HepG2 (cell line): Measurements from ENCODE around the gene MFSD2B. TPM values are rescaled to one million over a fixed set of nuclear protein-coding genes. Genes with fewer than 3 reads are reported as not detected.
A peak's percentile ranks its signal among the peaks of the same experiment; 100 is the strongest.

Source experiments
- BRD4 ChIP-seq: sonication (generic); formaldehyde crosslinking; IDR thresholded peaks from 2 replicates; pipeline ENCODE4 v1.4.0; 2020; ENCODE audit warnings: missing genetic modification reagents
- DMAP1 ChIP-seq: IDR thresholded peaks from 2 replicates; pipeline ENCODE4 v1.6.1; 2016
- FOXK1 ChIP-seq: sonication (generic); formaldehyde crosslinking; IDR thresholded peaks from 2 replicates; pipeline ENCODE4 v1.4.0; 2020; ENCODE audit warnings: low read depth, missing genetic modification reagents, borderline replicate concordance
- GFI1 ChIP-seq: sonication (generic); formaldehyde crosslinking; IDR thresholded peaks from 2 replicates; pipeline ENCODE4 v1.5.0; 2020; ENCODE audit warnings: missing genetic modification reagents, mild to moderate bottlenecking, borderline replicate concordance
- PBX3 ChIP-seq: sonication (generic); formaldehyde crosslinking; IDR thresholded peaks from 2 replicates; pipeline ENCODE4 v1.8.1; 2023; ENCODE audit warnings: missing genetic modification reagents, inconsistent platforms, borderline replicate concordance
- REST ChIP-seq, 2 experiments: IDR thresholded peaks; 2 replicates each; pipeline ENCODE4 v1.6.1; 2011 to 2012; ENCODE audit warnings: low read length in 2 of 2, borderline replicate concordance in 1 of 2, low read depth in 1 of 2, mild to moderate bottlenecking in 1 of 2, moderate library complexity in 1 of 2
- RFX3 ChIP-seq: IDR thresholded peaks from 2 replicates; pipeline ENCODE4 v1.6.1; 2016; ENCODE audit warnings: missing biosample characterization, missing genetic modification reagents
- SRF ChIP-seq: IDR thresholded peaks from 2 replicates; pipeline ENCODE4 v1.6.1; 2011; ENCODE audit warnings: mild to moderate bottlenecking, low read depth, low read length, moderate library complexity
- ZFAT ChIP-seq: sonication (generic); formaldehyde crosslinking; conservative IDR thresholded peaks from 2 replicates; pipeline ENCODE4 v1.8.1; 2023; ENCODE audit warnings: missing genetic modification reagents, inconsistent platforms
- ZKSCAN8 ChIP-seq: IDR thresholded peaks from 2 replicates; pipeline ENCODE4 v1.6.1; 2016; ENCODE audit warnings: borderline replicate concordance, missing genetic modification reagents, missing compliant biosample characterization
- ZNF251 ChIP-seq: sonication (generic); formaldehyde crosslinking; IDR thresholded peaks from 2 replicates; pipeline ENCODE4 v1.9.0; 2021; ENCODE audit warnings: mild to moderate bottlenecking, missing genetic modification reagents
- ZNF687 ChIP-seq: sonication (generic); formaldehyde crosslinking; IDR thresholded peaks from 2 replicates; pipeline ENCODE4 v1.5.1; 2020; ENCODE audit warnings: mild to moderate bottlenecking, missing genetic modification reagents, moderate library complexity
- ZNF770 ChIP-seq: sonication (generic); formaldehyde crosslinking; IDR thresholded peaks from 2 replicates; pipeline ENCODE4 v1.5.0; 2020; ENCODE audit warnings: mild to moderate bottlenecking, missing genetic modification reagents
- ZUFSP ChIP-seq: sonication (generic); formaldehyde crosslinking; IDR thresholded peaks from 2 replicates; pipeline ENCODE4 v1.9.0; 2021; ENCODE audit warnings: missing genetic modification reagents, mild to moderate bottlenecking, borderline replicate concordance
- polyA plus RNA-seq, 8 experiments: library from polyadenylated mRNA; depleted of rRNA in 3 of 8; stranded (reverse) in 7 of 8; unstranded in 1 of 8; fragments of >200 nt; fragmentation: Illumina TruSeq in 4 of 8; extraction: Trizol in 4 of 8; gene quantifications; 2 replicates each; pipeline versions ENCODE4 v1.2.1 to v1.2.3, GENCODE V29; 2011 to 2016; ENCODE audit warnings: low read depth in 4 of 8, missing spikeins in 1 of 8, mixed read lengths in 1 of 8; ENCODE audit not compliant: insufficient read depth in 1 of 8
- total RNA-seq, 5 experiments: library from RNA; depleted of rRNA; stranded (reverse); fragments of >200 nt; fragmentation: Illumina TruSeq; extraction: Trizol; gene quantifications; 2 replicates each; pipeline ENCODE4 v1.2.3, GENCODE V29; 2016; ENCODE audit warnings: low read depth in 1 of 5

MFSD2B gene
- total and polyA plus RNA-seq, 2 of the 13 experiments (the other 11 are each of a cell fraction or from before 2014, with no cell fraction given), result 0.21 to 0.93 TPM

- TF ChIP-seq ZNF770 (CRISPR knock-in tag), result peak; percentile 51; the same call in 1 of the 2 replicates
- TF ChIP-seq RFX3 (CRISPR knock-in tag), result no peak
- no peak for TF ChIP-seq PBX3
- TF ChIP-seq ZNF687 (CRISPR knock-in tag), result peak; percentile 67; the same call in 1 of the 2 replicates
- no peak for TF ChIP-seq FOXK1 (CRISPR knock-in tag)
- TF ChIP-seq ZUFSP, result no peak
- TF ChIP-seq SRF, result no peak
- no peak for TF ChIP-seq REST (IDR thresholded peaks at IDR 0.05; ENCODE audit: borderline replicate concordance in 1 of 2, low read depth in 1 of 2, low read length in 2 of 2)
- TF ChIP-seq BRD4, result no peak
- 0 out of 2 replicates have a peak, but pooled peaks have one; percentile 10 for TF ChIP-seq ZFAT (CRISPR knock-in tag)
- TF ChIP-seq DMAP1 (CRISPR knock-in tag), result peak; percentile 9; the same call in 1 of the 2 replicates
- TF ChIP-seq ZNF251 (CRISPR knock-in tag), result no peak
- no peak for TF ChIP-seq GFI1 (CRISPR knock-in tag)
- no peak for TF ChIP-seq ZKSCAN8 (CRISPR knock-in tag)
Measured at GRCh38 chr2:24050041-24050979, 40.4 kb downstream of the MFSD2B start (continued).
